Effector memory CD8-positive, alpha-beta T cell (primary cell): ENCODE data around the gene DYNLL2.
"Not testable (repeated sequence)": the region's sequence is repeated elsewhere in the genome, so short reads cannot be mapped to it uniquely, and the experiment has no call there.

ENCODE experiments used
- ATAC-seq: fragments of 150-1000 bp; cut with Tn5 transposase; replicated peaks from 2 replicates; pipeline ENCODE4 v1.10.0; 2021; ENCODE audit warnings: mild to moderate bottlenecking, moderate library complexity
- DNase-seq, 3 experiments: peaks; one replicate each; pipeline ENCODE4 v3.0.0; 2021
- H3K27ac Mint-ChIP-seq, 2 donors: one replicate each; pipeline ENCODE4 v1.8.0; 2022; ENCODE audit warnings: mild to moderate bottlenecking in 2 of 2, mixed read lengths in 2 of 2, moderate library complexity in 2 of 2
- H3K27me3 Mint-ChIP-seq, 2 donors: one replicate each; pipeline ENCODE4 v1.8.0; 2022; ENCODE audit warnings: mixed read lengths in 2 of 2
- H3K36me3 Mint-ChIP-seq: one replicate; pipeline ENCODE4 v1.8.0; 2022; ENCODE audit warnings: mild to moderate bottlenecking, moderate library complexity, mixed read lengths; ENCODE audit not compliant: insufficient read depth
- H3K4me1 Mint-ChIP-seq, 2 donors: one replicate each; pipeline ENCODE4 v1.8.0; 2022; ENCODE audit warnings: low read depth in 2 of 2, mixed read lengths in 2 of 2
- H3K4me3 Mint-ChIP-seq, 2 donors: one replicate each; pipeline ENCODE4 v1.8.0; 2022; ENCODE audit warnings: mild to moderate bottlenecking in 2 of 2, mixed read lengths in 2 of 2, moderate library complexity in 2 of 2
- H3K9me3 Mint-ChIP-seq, 2 donors: one replicate each; pipeline ENCODE4 v1.8.0; 2022; ENCODE audit warnings: mixed read lengths in 2 of 2

Gene DYNLL2

GRCh38 chr17:58121925-58122324 lies 38.7 kb downstream of the DYNLL2 start:
- Mint-ChIP-seq H3K9me3 (no peaks in the 10 kb centered on the region), H3K27me3 (peaks cover 19 to 24% of the 10 kb centered on the region in 2 donors), H3K4me1 (peaks cover 6 to 12% of the 10 kb centered on the region in 2 donors), H3K36me3 (peaks cover 10% of the 10 kb centered on the region), H3K4me3 (no peak overlapping the region), H3K27ac (no peak overlapping the region)
- peak; percentile 25 to 32 (median 32) for DNase-seq
- peak; percentile 86 for ATAC-seq

GRCh38 chr17:58127846-58128245 lies 44.6 kb downstream of the DYNLL2 start:
- H3K27ac Mint-ChIP-seq, result no peak overlapping the region
- DNase-seq, result no peak
- peaks cover 0 to 6% of the 10 kb centered on the region in 2 donors for H3K27me3 Mint-ChIP-seq
- no peaks in the 10 kb centered on the region for H3K36me3 Mint-ChIP-seq
- peaks cover 0 to 4% of the 10 kb centered on the region in 2 donors for H3K4me1 Mint-ChIP-seq
- H3K9me3 Mint-ChIP-seq, result no peaks in the 10 kb centered on the region
- ATAC-seq, result no peak
- H3K4me3 Mint-ChIP-seq, result no peak overlapping the region

GRCh38 chr17:58132697-58133096 lies 49.5 kb downstream of the DYNLL2 start:
- H3K9me3 Mint-ChIP-seq, H3K27ac Mint-ChIP-seq, H3K36me3 Mint-ChIP-seq, DNase-seq, ATAC-seq, H3K4me3 Mint-ChIP-seq: not testable (repeated sequence)
- Mint-ChIP-seq H3K27me3 (peaks cover 12 to 25% of the 10 kb centered on the region in 2 donors), H3K4me1 (peaks cover 2 to 12% of the 10 kb centered on the region in 2 donors)

GRCh38 chr17:58136669-58137279 lies 53.6 kb downstream of the DYNLL2 start:
- no peaks in the 10 kb centered on the region for H3K36me3 Mint-ChIP-seq
- no peak overlapping the region for H3K27ac Mint-ChIP-seq
- ATAC-seq, result no peak

GRCh38 chr17:58141505-58141904 lies 58.3 kb downstream of the DYNLL2 start:
- H3K4me3 Mint-ChIP-seq, result no peak overlapping the region
- peaks cover 4 to 10% of the 10 kb centered on the region in 2 donors for H3K27me3 Mint-ChIP-seq
- DNase-seq (no peak), ATAC-seq (no peak)
- peaks cover 2 to 17% of the 10 kb centered on the region in 2 donors for H3K4me1 Mint-ChIP-seq
- no peak overlapping the region for H3K27ac Mint-ChIP-seq
- peaks cover 8 to 28% of the 10 kb centered on the region in 2 donors for H3K9me3 Mint-ChIP-seq
- no peaks in the 10 kb centered on the region for H3K36me3 Mint-ChIP-seq

More at GRCh38 chr17:58136669-58137279, 53.6 kb downstream of the DYNLL2 start:
- no peak for DNase-seq
- Mint-ChIP-seq H3K9me3 (no peaks in the 10 kb centered on the region), H3K27me3 (peaks cover 15 to 29% of the 10 kb centered on the region in 2 donors), H3K4me1 (peaks cover 2 to 11% of the 10 kb centered on the region in 2 donors), H3K4me3 (no peak overlapping the region)

- H3K4me3 Mint-ChIP-seq, ATAC-seq, DNase-seq, H3K27ac Mint-ChIP-seq, H3K36me3 Mint-ChIP-seq, H3K27me3 Mint-ChIP-seq: not testable (repeated sequence)
- Mint-ChIP-seq H3K4me1 (peaks cover 0 to 12% of the 10 kb centered on the region in 2 donors), H3K9me3 (peaks cover 8 to 31% of the 10 kb centered on the region in 2 donors)
These were observed 60.1 kb downstream of the DYNLL2 start for GRCh38 chr17:58143335-58143734.

- Mint-ChIP-seq H3K4me3 (no peak overlapping the region), H3K36me3 (no peaks in the 10 kb centered on the region), H3K9me3 (peaks cover 8 to 31% of the 10 kb centered on the region in 2 donors), H3K27me3 (peaks cover 0 to 10% of the 10 kb centered on the region in 2 donors), H3K27ac (no peak overlapping the region), H3K4me1 (peaks cover 0 to 23% of the 10 kb centered on the region in 2 donors)
- DNase-seq (no peak), ATAC-seq (no peak)
These were observed 61.6 kb downstream of the DYNLL2 start for GRCh38 chr17:58144801-58145200.
